ENCODE data around the gene PCDHA1.

GRCh38 chr5:140967226-140967893, 181.4 kb downstream of the PCDHA1 start:
- no peak for TF ChIP-seq CTCF (IDR thresholded peaks at IDR 0.05)
- TF ChIP-seq POLR2A (IDR thresholded peaks at IDR 0.05) = no peak
